ENCODE data around the gene ANKRD12. TPM values are rescaled to one million over a fixed set of nuclear protein-coding genes. Genes with fewer than 3 reads are reported as not detected.

The ANKRD12 gene
- total and polyA plus RNA-seq, 2 donors (not counting 1 experiment from before 2014, with no cell fraction given): 13.0 to 53.3 TPM

- peak; percentile 65 to 89 for DNase-seq (ENCODE audit: low read depth in 2 of 2)
- Histone ChIP-seq H3K27ac (ENCODE audit: insufficient read depth, low read length) (peak overlapping the region; percentile 59), H3K9ac (ENCODE audit: insufficient read depth, low read length) (no peak overlapping the region), H3K4me2 (ENCODE audit: extremely low read depth, insufficient read depth, low read length) (peak overlapping the region; percentile 54), H3K27me3 (ENCODE audit: control insufficient read depth, insufficient read depth, low read length) (no peaks in the 10 kb centered on the region), H4K20me1 (ENCODE audit: control insufficient read depth, extremely low read depth, insufficient read depth, low read length) (peaks cover 2% of the 10 kb centered on the region), H3K4me3 (replicated peaks in 1 of 4; ENCODE audit: control extremely low read depth in 1 of 4, insufficient read depth in 1 of 4, low read depth in 3 of 4, low read length in 4 of 4) (no peak overlapping the region), H3K36me3 (ENCODE audit: control insufficient read depth, insufficient read depth, low read length) (no peaks in the 10 kb centered on the region), H3K79me2 (ENCODE audit: control insufficient read depth, insufficient read depth, low read length) (peaks cover 88% of the 10 kb centered on the region), H2AFZ (ENCODE audit: low read length) (no peak overlapping the region), H3K4me1 (ENCODE audit: control insufficient read depth, extremely low read depth, insufficient read depth, low read length) (peaks cover 5% of the 10 kb centered on the region), H3K9me3 (ENCODE audit: control insufficient read depth, insufficient read depth, low read depth, low read length) (no peaks in the 10 kb centered on the region)
- peak; percentile 84 to 88 for TF ChIP-seq CTCF (conservative IDR thresholded peaks at IDR 0.05 in 1 of 2, IDR thresholded peaks at IDR 0.05 in 1 of 2; ENCODE audit: low read depth in 1 of 2, low read length in 2 of 2)
- no peak for TF ChIP-seq EZH2 (IDR thresholded peaks at IDR 0.05; ENCODE audit: low read length, missing control alignments)
Observed at GRCh38 chr18:9147440-9148202, 11.0 kb downstream of the ANKRD12 start.

GRCh38 chr18:9148203-9148552 is 11.6 kb downstream of the ANKRD12 start:
- H3K4me1 ChIP-seq (ENCODE audit: control insufficient read depth, extremely low read depth, insufficient read depth, low read length): peaks cover 5% of the 10 kb centered on the region
- H3K79me2 ChIP-seq (ENCODE audit: control insufficient read depth, insufficient read depth, low read length): peaks cover 88% of the 10 kb centered on the region
- no peak overlapping the region for H3K4me2 ChIP-seq (ENCODE audit: extremely low read depth, insufficient read depth, low read length)
- no peak overlapping the region for H3K27ac ChIP-seq (ENCODE audit: insufficient read depth, low read length)
- TF ChIP-seq CTCF (conservative IDR thresholded peaks at IDR 0.05 in 1 of 2, IDR thresholded peaks at IDR 0.05 in 1 of 2; ENCODE audit: low read depth in 1 of 2, low read length in 2 of 2) (no peak), EZH2 (IDR thresholded peaks at IDR 0.05; ENCODE audit: low read length, missing control alignments) (no peak)
- no peak overlapping the region for H2AFZ ChIP-seq (ENCODE audit: low read length)
- peaks cover 2% of the 10 kb centered on the region for H4K20me1 ChIP-seq (ENCODE audit: control insufficient read depth, extremely low read depth, insufficient read depth, low read length)
- H3K9me3 ChIP-seq (ENCODE audit: control insufficient read depth, insufficient read depth, low read depth, low read length): no peaks in the 10 kb centered on the region
- no peaks in the 10 kb centered on the region for H3K27me3 ChIP-seq (ENCODE audit: control insufficient read depth, insufficient read depth, low read length)
- H3K4me3 ChIP-seq (replicated peaks in 1 of 4; ENCODE audit: control extremely low read depth in 1 of 4, insufficient read depth in 1 of 4, low read depth in 3 of 4, low read length in 4 of 4): no peak overlapping the region
- DNase-seq (ENCODE audit: low read depth in 2 of 2): no peak
- H3K9ac ChIP-seq (ENCODE audit: insufficient read depth, low read length): no peak overlapping the region
- H3K36me3 ChIP-seq (ENCODE audit: control insufficient read depth, insufficient read depth, low read length): no peaks in the 10 kb centered on the region

GRCh38 chr18:9150121-9150520 is 13.5 kb downstream of the ANKRD12 start:
- TF ChIP-seq EZH2 (IDR thresholded peaks at IDR 0.05; ENCODE audit: low read length, missing control alignments): no peak
- no peak for TF ChIP-seq CTCF (conservative IDR thresholded peaks at IDR 0.05 in 1 of 2, IDR thresholded peaks at IDR 0.05 in 1 of 2; ENCODE audit: low read depth in 1 of 2, low read length in 2 of 2)
- no peak overlapping the region for H3K27ac ChIP-seq (ENCODE audit: insufficient read depth, low read length)
- H3K79me2 ChIP-seq (ENCODE audit: control insufficient read depth, insufficient read depth, low read length): peaks cover 88% of the 10 kb centered on the region
- H3K4me1 ChIP-seq (ENCODE audit: control insufficient read depth, extremely low read depth, insufficient read depth, low read length): peaks cover 5% of the 10 kb centered on the region
- H4K20me1 ChIP-seq (ENCODE audit: control insufficient read depth, extremely low read depth, insufficient read depth, low read length): peaks cover 2% of the 10 kb centered on the region
- H3K27me3 ChIP-seq (ENCODE audit: control insufficient read depth, insufficient read depth, low read length): no peaks in the 10 kb centered on the region
- no peaks in the 10 kb centered on the region for H3K36me3 ChIP-seq (ENCODE audit: control insufficient read depth, insufficient read depth, low read length)
- no peak overlapping the region for H3K9ac ChIP-seq (ENCODE audit: insufficient read depth, low read length)
- no peak overlapping the region for H2AFZ ChIP-seq (ENCODE audit: low read length)
- no peaks in the 10 kb centered on the region for H3K9me3 ChIP-seq (ENCODE audit: control insufficient read depth, insufficient read depth, low read depth, low read length)
- no peak overlapping the region for H3K4me2 ChIP-seq (ENCODE audit: extremely low read depth, insufficient read depth, low read length)
- no peak overlapping the region for H3K4me3 ChIP-seq (replicated peaks in 1 of 4; ENCODE audit: control extremely low read depth in 1 of 4, insufficient read depth in 1 of 4, low read depth in 3 of 4, low read length in 4 of 4)
- no peak for DNase-seq (ENCODE audit: low read depth in 2 of 2)
